Esophagus squamous epithelium (tissue), 5 donors: ENCODE results near the gene PCGF2. TPM values are rescaled to one million over a fixed set of nuclear protein-coding genes. Genes with fewer than 3 reads are reported as not detected.

Experiments
- DNase-seq: peaks from one replicate; lab custom pipeline; 2025; lab: John Stamatoyannopoulos, UW
- H3K27ac ChIP-seq, 4 donors: fragments of 200-600 bp; sonication (generic); one replicate each; pipeline ENCODE4 v1.5.1; 2016 to 2019; ENCODE audit warnings: mild to moderate bottlenecking in 1 of 4
- H3K27me3 ChIP-seq, 4 donors: fragments of 200-600 bp; sonication (generic); 1 replicate in 3 of 4; 2 replicates in 1 of 4; pipeline versions ENCODE4 v1.5.1 to v1.6.0; 2017 to 2021; ENCODE audit warnings: antibody characterized with exemption in 1 of 4
- H3K36me3 ChIP-seq, 3 donors: fragments of 200-600 bp; sonication (generic); one replicate each; pipeline ENCODE4 v1.5.1; 2016 to 2019
- H3K4me1 ChIP-seq, 3 donors: fragments of 200-600 bp; sonication (generic); one replicate each; pipeline ENCODE4 v1.5.1; 2017 to 2019
- H3K4me3 ChIP-seq, 4 donors: fragments of 200-600 bp; sonication (generic); 1 replicate in 3 of 4; 2 replicates in 1 of 4; pipeline ENCODE4 v1.5.1; 2016 to 2019; ENCODE audit warnings: mild to moderate bottlenecking in 2 of 4, moderate library complexity in 1 of 4
- H3K9me3 ChIP-seq, 3 donors: fragments of 200-600 bp; sonication (generic); one replicate each; pipeline ENCODE4 v1.5.1; 2016 to 2019
- POLR2A ChIP-seq, 4 donors: fragments of 450-650 bp; IDR thresholded peaks; one replicate each; pipeline ENCODE4 v1.6.1; 2017; ENCODE audit warnings: antibody characterized with exemption in 4 of 4, mild to moderate bottlenecking in 4 of 4, moderate library complexity in 3 of 4
- WGBS, 2 donors: methylation state at CpG; one replicate each; pipeline ENCODE4 v1.1.5; 2018; 5-methylcytosine and 5-hydroxymethylcytosine counted together
- intact Hi-C: fragments of 100-400 bp; cut with DNase I; formaldehyde crosslinking; loops from one replicate; pipeline ENCODE4 v1.15.0; 2022
- total RNA-seq, 4 donors: library from RNA; depleted of rRNA; stranded (reverse); fragments of >200 nt; gene quantifications; one replicate each; pipeline ENCODE4 v1.1.0, GENCODE V29; 2016
- TF ChIP-seq, protein P1 (sequence below), 6 experiments: fragments of 450-650 bp in 4 of 6; fragments of 200-600 bp in 2 of 6; sonication (generic) in 2 of 6; IDR thresholded peaks; one replicate each; pipeline ENCODE4 v1.5.1; 2016 to 2019; ENCODE audit warnings: antibody characterized with exemption in 6 of 6, mild to moderate bottlenecking in 4 of 6, moderate library complexity in 4 of 6
- donor health status: DM: yes; HTN: yes; CAD: no.

Gene PCGF2
- total RNA-seq, 4 donors from 2014 or later: 2.5 to 11.8 (median 3.4) TPM

DNA sequence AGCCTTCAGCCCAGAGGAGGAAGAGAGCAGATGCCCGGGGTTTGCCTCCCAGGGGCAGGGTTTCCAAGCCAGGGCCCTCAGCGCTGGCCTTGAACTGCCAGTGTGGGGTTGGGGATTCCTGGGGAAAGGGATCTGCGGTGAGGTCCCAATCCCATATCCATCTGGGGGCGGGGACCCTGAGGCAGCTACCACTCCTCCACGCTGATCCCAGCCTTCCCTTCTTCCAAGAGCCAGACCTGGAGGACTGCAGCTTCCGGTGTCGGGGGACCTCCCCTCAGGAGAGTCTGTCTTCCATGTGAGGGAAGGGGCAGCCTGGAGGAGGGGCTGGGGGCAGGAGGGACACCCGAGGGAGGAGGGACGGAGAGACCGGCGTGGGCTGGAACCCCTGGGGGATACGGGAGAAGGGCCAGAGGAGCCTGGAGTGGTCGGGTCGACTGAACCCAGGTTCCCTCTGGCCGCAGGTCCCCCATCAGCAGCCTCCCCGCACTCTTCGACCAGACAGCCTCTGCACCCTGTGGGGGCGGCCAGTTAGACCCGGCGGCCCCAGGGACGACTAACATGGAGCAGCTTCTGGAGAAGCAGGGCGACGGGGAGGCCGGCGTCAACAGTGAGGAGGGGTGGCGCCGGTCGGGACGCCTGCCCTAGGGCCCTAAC, 28.7 kb downstream of the PCGF2 start:
- TF ChIP-seq POLR2A (IDR thresholded peaks at IDR 0.05): no peak
- TF ChIP-seq, protein P1, sequence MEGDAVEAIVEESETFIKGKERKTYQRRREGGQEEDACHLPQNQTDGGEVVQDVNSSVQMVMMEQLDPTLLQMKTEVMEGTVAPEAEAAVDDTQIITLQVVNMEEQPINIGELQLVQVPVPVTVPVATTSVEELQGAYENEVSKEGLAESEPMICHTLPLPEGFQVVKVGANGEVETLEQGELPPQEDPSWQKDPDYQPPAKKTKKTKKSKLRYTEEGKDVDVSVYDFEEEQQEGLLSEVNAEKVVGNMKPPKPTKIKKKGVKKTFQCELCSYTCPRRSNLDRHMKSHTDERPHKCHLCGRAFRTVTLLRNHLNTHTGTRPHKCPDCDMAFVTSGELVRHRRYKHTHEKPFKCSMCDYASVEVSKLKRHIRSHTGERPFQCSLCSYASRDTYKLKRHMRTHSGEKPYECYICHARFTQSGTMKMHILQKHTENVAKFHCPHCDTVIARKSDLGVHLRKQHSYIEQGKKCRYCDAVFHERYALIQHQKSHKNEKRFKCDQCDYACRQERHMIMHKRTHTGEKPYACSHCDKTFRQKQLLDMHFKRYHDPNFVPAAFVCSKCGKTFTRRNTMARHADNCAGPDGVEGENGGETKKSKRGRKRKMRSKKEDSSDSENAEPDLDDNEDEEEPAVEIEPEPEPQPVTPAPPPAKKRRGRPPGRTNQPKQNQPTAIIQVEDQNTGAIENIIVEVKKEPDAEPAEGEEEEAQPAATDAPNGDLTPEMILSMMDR (IDR thresholded peaks at IDR 0.05): no peak
- peaks cover 0 to 31% (median 0%) of the 10 kb centered on the region in 3 donors for H3K4me1 ChIP-seq
- no peaks in the 10 kb centered on the region for H3K9me3 ChIP-seq
- peaks cover 36 to 100% (median 45%) of the 10 kb centered on the region in 3 donors for H3K36me3 ChIP-seq
- DNase-seq: no peak
- H3K27me3 ChIP-seq: no peaks in the 10 kb centered on the region
- 88 to 90% methylated on average over 4 to 12 of the region's 29 CpGs for WGBS, 2 donors
- H3K4me3 ChIP-seq: no peak overlapping the region
- intact Hi-C loops: no loop called here
- peak overlapping the region in 2 of 4 donors; percentile 22 to 60 for H3K27ac ChIP-seq

DNA sequence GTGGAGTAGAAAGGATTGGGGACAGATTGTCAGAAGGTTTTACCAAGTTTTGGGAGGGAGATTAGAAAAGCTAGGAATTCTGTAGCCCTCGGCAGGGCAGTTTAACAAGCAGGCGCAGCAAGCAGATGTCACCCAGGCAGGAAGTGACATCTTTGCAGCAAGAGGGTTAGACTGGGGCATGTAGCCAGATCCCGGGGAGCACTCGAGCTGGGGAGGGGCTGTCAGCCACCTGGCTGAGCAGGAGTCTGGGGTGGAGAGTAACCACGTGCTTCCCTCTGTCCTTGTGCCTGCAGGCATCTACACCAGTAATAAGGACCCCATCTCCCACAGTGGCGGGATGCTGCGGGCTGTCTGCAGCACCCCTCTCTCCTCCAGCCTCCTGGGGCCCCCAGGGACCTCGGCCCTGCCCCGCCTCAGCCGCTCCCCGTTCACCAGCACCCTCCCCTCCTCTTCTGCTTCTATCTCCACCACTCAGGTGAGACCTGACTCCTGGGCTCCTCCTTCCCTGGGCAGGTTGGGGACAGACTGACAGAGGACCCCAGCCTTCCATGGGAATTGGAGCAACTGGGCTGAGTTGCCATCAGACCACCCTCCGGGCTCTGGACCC, 30.9 kb downstream of the PCGF2 start:
- TF ChIP-seq POLR2A (IDR thresholded peaks at IDR 0.05): no peak
- TF ChIP-seq, protein P1 (IDR thresholded peaks at IDR 0.05): no peak

DNA sequence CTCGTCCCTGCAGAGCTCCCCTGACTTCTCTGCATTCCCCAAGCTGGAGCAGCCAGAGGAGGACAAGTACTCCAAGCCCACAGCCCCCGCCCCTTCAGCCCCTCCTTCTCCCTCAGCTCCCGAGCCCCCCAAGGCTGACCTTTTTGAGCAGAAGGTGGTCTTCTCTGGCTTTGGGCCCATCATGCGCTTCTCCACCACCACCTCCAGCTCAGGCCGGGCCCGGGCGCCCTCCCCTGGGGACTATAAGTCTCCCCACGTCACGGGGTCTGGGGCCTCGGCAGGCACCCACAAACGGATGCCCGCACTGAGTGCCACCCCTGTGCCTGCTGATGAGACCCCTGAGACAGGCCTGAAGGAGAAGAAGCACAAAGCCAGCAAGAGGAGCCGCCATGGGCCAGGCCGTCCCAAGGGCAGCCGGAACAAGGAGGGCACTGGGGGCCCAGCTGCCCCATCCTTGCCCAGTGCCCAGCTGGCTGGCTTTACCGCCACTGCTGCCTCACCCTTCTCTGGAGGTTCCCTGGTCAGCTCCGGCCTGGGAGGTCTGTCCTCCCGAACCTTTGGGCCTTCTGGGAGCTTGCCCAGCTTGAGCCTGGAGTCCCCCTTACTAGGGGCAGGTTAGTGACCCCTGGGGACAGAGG, 31.6 kb downstream of the PCGF2 start:
- intact Hi-C loops: no loop called here
- Histone ChIP-seq H3K36me3 (peaks cover 45 to 100% (median 47%) of the 10 kb centered on the region in 3 donors), H3K9me3 (no peaks in the 10 kb centered on the region), H3K27ac (no peak overlapping the region), H3K27me3 (no peaks in the 10 kb centered on the region), H3K4me3 (no peak overlapping the region), H3K4me1 (peaks cover 0 to 24% (median 0%) of the 10 kb centered on the region in 3 donors)
- DNase-seq: no peak
- TF ChIP-seq POLR2A (IDR thresholded peaks at IDR 0.05): no peak
- TF ChIP-seq, protein P1 (IDR thresholded peaks at IDR 0.05): no peak
- WGBS, 2 donors: 33 to 95% methylated on average over 1 to 4 of the region's 18 CpGs

More for the DNA sequence above, 30.9 kb downstream of the PCGF2 start:
- 72 to 77% methylated on average over 6 to 7 of the region's 12 CpGs for WGBS, 2 donors
- Histone ChIP-seq H3K9me3 (no peaks in the 10 kb centered on the region), H3K27me3 (no peaks in the 10 kb centered on the region), H3K36me3 (peaks cover 44 to 100% (median 48%) of the 10 kb centered on the region in 3 donors), H3K27ac (peak overlapping the region in 1 of 4 donors; percentile 60), H3K4me1 (peaks cover 0 to 24% (median 0%) of the 10 kb centered on the region in 3 donors), H3K4me3 (no peak overlapping the region)
- intact Hi-C loops: no loop called here
- DNase-seq: no peak

DNA sequence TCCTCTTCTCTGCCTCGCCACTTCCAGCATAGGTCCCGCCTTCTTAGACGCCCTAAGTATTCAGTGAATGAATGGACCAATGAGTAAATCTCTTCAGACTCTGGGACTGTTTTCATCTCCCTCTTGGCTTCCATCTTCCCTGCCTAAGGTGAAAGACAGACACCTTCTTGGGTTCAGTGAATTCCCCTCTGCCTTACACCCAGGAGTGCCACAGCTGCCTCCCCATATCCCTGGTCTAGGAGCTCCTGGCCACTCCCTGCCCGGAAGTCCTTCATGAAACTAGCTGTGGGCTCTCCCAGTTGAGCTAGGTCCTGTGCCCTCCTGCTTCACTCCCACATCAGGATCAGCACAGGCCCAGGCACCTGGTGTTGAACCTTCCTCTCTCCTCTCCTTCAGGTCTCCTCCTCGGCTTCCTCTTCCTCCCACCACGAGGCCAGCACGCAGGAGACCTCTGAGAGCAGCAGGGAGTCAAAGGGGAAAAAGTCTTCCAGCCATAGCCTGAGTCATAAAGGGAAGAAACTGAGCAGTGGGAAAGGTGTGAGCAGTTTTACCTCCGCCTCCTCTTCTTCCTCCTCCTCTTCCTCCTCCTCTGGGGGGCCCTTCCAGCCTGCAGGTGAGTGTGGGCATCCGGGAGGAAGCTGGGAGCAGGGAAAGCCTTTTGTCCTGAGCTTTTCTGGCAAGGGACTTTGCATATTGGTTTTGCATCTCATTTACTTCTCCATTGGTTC, 32.8 kb downstream of the PCGF2 start:
- Histone ChIP-seq H3K4me3 (no peak overlapping the region), H3K27ac (no peak overlapping the region), H3K36me3 (peaks cover 40 to 100% (median 46%) of the 10 kb centered on the region in 3 donors), H3K9me3 (no peaks in the 10 kb centered on the region), H3K4me1 (peaks cover 0 to 25% (median 0%) of the 10 kb centered on the region in 3 donors), H3K27me3 (no peaks in the 10 kb centered on the region)
- intact Hi-C loops: no loop called here
- WGBS, 2 donors: 74 to 87% methylated on average over 6 to 8 of the region's 9 CpGs
- no peak for DNase-seq
- no peak for TF ChIP-seq POLR2A (IDR thresholded peaks at IDR 0.05)
- TF ChIP-seq, protein P1 (IDR thresholded peaks at IDR 0.05): no peak
